K562 (cell line): ENCODE results near the gene AFF3. TPM values are rescaled to one million over a fixed set of nuclear protein-coding genes. Genes with fewer than 3 reads are reported as not detected.

ENCODE experiments used
- ATAC-seq: fragments of 200-7000 bp; cut with Tn5 transposase; 3 replicates; pipeline ENCODE4 v1.9.1; 2020; ENCODE audit warnings: moderate library complexity
- BruUV-seq: library from RNA; stranded (reverse); fragments of 400-500 nt; replicated peaks from 2 replicates; lab custom pipeline; 2021; lab: Mats Ljungman, UMichigan
- CTCF ChIA-PET: fragments of 300-600 bp; formaldehyde crosslinking; extraction: SDS; loops from one replicate; lab custom pipeline; 2021; ENCODE audit warnings: low intra/inter-chr PET ratio; lab: Yijun Ruan, JAX
- POLR2A ChIA-PET: fragments of 300-600, 350-650 bp; sonication (Branson Sonifier 250); formaldehyde crosslinking; extraction: SDS; loops from one replicate; lab custom pipeline; 2021; ENCODE audit warnings: antibody characterized with exemption, inconsistent platforms; lab: Yijun Ruan, JAX
- DNase-seq, 4 experiments: peaks; one replicate each; pipeline versions ENCODE4 v3.0.0 to v3.0.0-alpha.2; 2011 to 2018; ENCODE audit warnings: low spot score in 3 of 4, mixed read lengths in 3 of 4; ENCODE audit errors: extremely low read depth in 1 of 4
- FAIRE-seq: peaks from 2 replicates; lab custom pipeline; 2011; peaks lifted over from hg19 to GRCh38; lab: Jason Lieb, UNC
- H2AFZ ChIP-seq: 2 replicates; pipeline ENCODE4 v1.6.0; 2011; ENCODE audit warnings: low read depth, low read length, control low read depth, inconsistent platforms
- H3K27ac ChIP-seq: fragments of 200-600 bp; 3 replicates; pipeline ENCODE4 v1.8.0; 2011; ENCODE audit warnings: low read depth, mild to moderate bottlenecking, control low read depth, inconsistent platforms, low read length, moderate library complexity, mixed read lengths; ENCODE audit errors: extremely low read depth
- H3K27me3 ChIP-seq, 2 experiments: fragments of 300-600 bp in 1 of 2; 2 replicates in 1 of 2; 3 replicates in 1 of 2; pipeline versions ENCODE4 v1.6.0 to v1.8.0; 2011; ENCODE audit warnings: inconsistent platforms in 2 of 2, low read length in 2 of 2, mild to moderate bottlenecking in 1 of 2, mixed read lengths in 1 of 2, moderate library complexity in 1 of 2; ENCODE audit not compliant: control insufficient read depth in 2 of 2, insufficient read depth in 2 of 2
- H3K36me3 ChIP-seq: fragments of 300-600 bp; 3 replicates; pipeline ENCODE4 v1.8.0; 2011; ENCODE audit warnings: mild to moderate bottlenecking, low read length, inconsistent platforms; ENCODE audit not compliant: control insufficient read depth, insufficient read depth
- H3K4me1 ChIP-seq, 2 experiments: fragments of 200-600 bp in 1 of 2; replicated peaks in 1 of 2; 2 replicates in 1 of 2; 3 replicates in 1 of 2; pipeline versions ENCODE4 v1.5.1 to v1.8.0; 2011; ENCODE audit warnings: inconsistent platforms in 2 of 2, low read length in 2 of 2, mild to moderate bottlenecking in 1 of 2, mixed read lengths in 1 of 2, moderate library complexity in 1 of 2; ENCODE audit not compliant: control insufficient read depth in 2 of 2, insufficient read depth in 2 of 2
- H3K4me2 ChIP-seq: 2 replicates; pipeline ENCODE4 v1.6.1; 2011; ENCODE audit warnings: low read length, control low read depth, inconsistent platforms, mixed read lengths; ENCODE audit not compliant: insufficient read depth
- H3K4me3 ChIP-seq: fragments of 200-600 bp; sonication (generic), shearing (Covaris generic); 2 replicates; pipeline ENCODE4 v1.5.1; 2016; ENCODE audit warnings: control low read depth, inconsistent platforms
- H3K79me2 ChIP-seq: fragments of 200-600 bp; 3 replicates; pipeline ENCODE4 v1.8.0; 2011; ENCODE audit warnings: low read length, inconsistent platforms; ENCODE audit not compliant: control insufficient read depth, insufficient read depth
- H3K9ac ChIP-seq, 2 experiments: 2 replicates each; pipeline versions ENCODE4 v1.6.0 to v1.6.1; 2011; ENCODE audit warnings: low read depth in 2 of 2, low read length in 2 of 2, control low read depth in 1 of 2, inconsistent platforms in 1 of 2, mild to moderate bottlenecking in 1 of 2, mixed read lengths in 1 of 2; ENCODE audit not compliant: insufficient read depth in 1 of 2
- H3K9me1 ChIP-seq: one replicate; pipeline ENCODE4 v1.6.0; 2011; ENCODE audit warnings: inconsistent platforms, mild to moderate bottlenecking, low read length, moderate library complexity; ENCODE audit not compliant: control insufficient read depth, insufficient read depth
- H3K9me3 ChIP-seq: replicated peaks from 2 replicates; pipeline ENCODE4 v1.5.1; 2011; ENCODE audit warnings: low read depth, low read length, inconsistent platforms; ENCODE audit not compliant: control insufficient read depth, insufficient read depth
- H4K20me1 ChIP-seq: replicated peaks from 2 replicates; pipeline ENCODE4 v1.6.1; 2011; ENCODE audit warnings: low read length, inconsistent platforms, mixed read lengths; ENCODE audit not compliant: control insufficient read depth, insufficient read depth
- C11orf30 ChIP-seq: fragments of 450-650 bp; IDR thresholded peaks from 2 replicates; pipeline ENCODE4 v1.6.1; 2016; ENCODE audit warnings: low read depth, mild to moderate bottlenecking
- CC2D1A ChIP-seq: fragments of 450-650 bp; IDR thresholded peaks from 2 replicates; pipeline ENCODE4 v1.6.1; 2017; ENCODE audit warnings: mild to moderate bottlenecking
- CHD4 ChIP-seq: fragments of 200-600 bp; sonication (generic); IDR thresholded peaks from 3 replicates; pipeline ENCODE4 v1.6.1; 2012; ENCODE audit warnings: low read depth, mild to moderate bottlenecking, mixed read lengths, low read length, inconsistent platforms; ENCODE audit not compliant: insufficient read depth, insufficient replicate concordance, poor library complexity, severe bottlenecking
- KAT2B ChIP-seq: IDR thresholded peaks from one replicate; pipeline ENCODE4 v1.6.1; 2012; ENCODE audit warnings: low read depth, mild to moderate bottlenecking, control low read depth, inconsistent platforms, low read length, moderate library complexity
- MCM7 ChIP-seq, 2 experiments: fragments of 450-650 bp; IDR thresholded peaks; 2 replicates each; pipeline ENCODE4 v1.6.1; 2016 to 2018
- RAD51 ChIP-seq: fragments of 450-650 bp; IDR thresholded peaks from 2 replicates; pipeline ENCODE4 v1.7.1; 2016; ENCODE audit warnings: low read depth, mild to moderate bottlenecking, borderline replicate concordance
- SNRNP70 ChIP-seq: fragments of 200-400 bp; formaldehyde crosslinking; optimal IDR thresholded peaks from 2 replicates; pipeline ENCODE3; 2017; ENCODE audit warnings: low read depth, low read length
- TAF1 ChIP-seq: IDR thresholded peaks from 2 replicates; pipeline ENCODE4 v1.6.1; 2011; ENCODE audit warnings: mild to moderate bottlenecking, low read length, moderate library complexity; ENCODE audit not compliant: insufficient read depth, control insufficient read depth, severe bottlenecking; ENCODE audit errors: extremely low read depth
- USF1 ChIP-seq: sonication (generic); formaldehyde crosslinking; IDR thresholded peaks from 2 replicates; pipeline ENCODE4 v1.9.0; 2022; ENCODE audit warnings: mild to moderate bottlenecking, missing genetic modification reagents
- ZNF124 ChIP-seq: sonication (generic); formaldehyde crosslinking; IDR thresholded peaks from 2 replicates; pipeline ENCODE4 v1.8.1; 2022; ENCODE audit warnings: missing genetic modification reagents
- WGBS: fragments of 100-300 bp; shearing (Covaris generic); methylation state at CpG from one replicate; pipeline ENCODE4 v1.1.6; 2016; ENCODE audit warnings: low coverage, mixed read lengths; ENCODE audit not compliant: insufficient coverage; ENCODE audit errors: missing lambda C conversion rate; 5-methylcytosine and 5-hydroxymethylcytosine counted together
- in situ Hi-C: fragments of 300-500 bp; cut with MboI; formaldehyde crosslinking; loops from 4 replicates; pipeline ENCODE4 v1.15.0; 2018; ENCODE audit warnings: inconsistent platforms, mixed read lengths
- intact Hi-C: fragments of 100-400 bp; cut with micrococcal nuclease; formaldehyde crosslinking; loops from 2 replicates; pipeline ENCODE4 v1.14.2; 2022
- polyA plus RNA-seq, 8 experiments: library from polyadenylated mRNA; depleted of rRNA in 4 of 8; stranded (reverse) in 5 of 8; unstranded in 3 of 8; fragments of >200 nt; fragmentation: Nextera tagmentation in 2 of 8; fragmentation: Illumina TruSeq in 1 of 8; extraction: Ambion mirVana in 2 of 8; extraction: Trizol in 1 of 8; gene quantifications; 2 replicates each; pipeline versions ENCODE4 v1.2.1 to v1.2.3, GENCODE V29; 2011 to 2014; ENCODE audit warnings: inconsistent platforms in 1 of 8, missing spikeins in 1 of 8
- total RNA-seq, 7 experiments: library from RNA; depleted of rRNA in 6 of 7; stranded (reverse); fragments of >200 nt in 6 of 7; fragmentation: Illumina TruSeq in 2 of 7; extraction: Trizol in 2 of 7; gene quantifications; 2 replicates each; pipeline versions ENCODE4 v1.2.1 to v1.2.3, GENCODE V29; 2011 to 2021; ENCODE audit warnings: low replicate concordance in 1 of 7
- TF ChIP-seq, protein P1 (sequence below): fragments of 450-650 bp; IDR thresholded peaks from 2 replicates; pipeline ENCODE4 v1.6.1; 2014; ENCODE audit warnings: low read depth, mild to moderate bottlenecking, moderate library complexity, borderline replicate concordance
- TF ChIP-seq, protein P2 (sequence below): fragments of 200-800 bp; sonication (Bioruptor generic); IDR thresholded peaks from 2 replicates; pipeline ENCODE4 v1.6.1; 2016; ENCODE audit warnings: missing genetic modification characterization, missing compliant biosample characterization

Gene AFF3
- total and polyA plus RNA-seq, 9 of the 15 experiments (the other 6 are each of a cell fraction or from before 2014, with no cell fraction given) = 0.02 to 0.11 TPM; not detected in 7

GRCh38 chr2:100145893-100146656 is 3.7 kb upstream of the AFF3 start (continued):
- TF ChIP-seq C11orf30 = peak; percentile 34; the same call in 1 of the 2 replicates

DNA sequence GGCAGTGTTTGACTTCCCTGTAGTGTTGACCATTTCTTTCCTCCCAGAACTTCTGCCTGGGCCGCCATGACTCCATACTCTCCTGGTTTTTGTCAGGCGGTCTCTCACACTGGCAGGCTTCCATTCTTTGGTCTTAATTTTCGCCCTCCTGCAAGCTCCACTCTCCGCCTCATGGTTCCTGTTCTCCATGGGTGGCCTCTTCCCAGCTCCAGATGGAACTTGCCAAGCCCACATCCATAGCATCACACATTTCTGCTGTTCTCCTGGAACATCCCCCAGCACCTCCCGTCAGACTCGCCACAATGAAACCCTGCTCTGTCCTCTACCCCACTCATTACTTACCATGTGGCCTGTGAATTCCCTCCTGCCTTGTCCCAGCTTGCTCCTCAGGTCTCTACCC is 896 bp upstream of the AFF3 start:
- 2% methylated on average over 6 of the region's 6 CpGs for WGBS
- H4K20me1 ChIP-seq = 0 out of 2 replicates have a peak, but pooled peaks cover 8% of the 10 kb centered on the region
- DNase-seq (no peak), ATAC-seq (no peak), FAIRE-seq (no peak)
- BruUV-seq = no TSS peak
- H3K27me3 ChIP-seq = peaks cover 2 to 37% of the 10 kb centered on the region in 2 experiments; a peak in 3 of 5 replicates
- H2AFZ ChIP-seq = no peak overlapping the region
- in situ Hi-C loops = no loop called here
- H3K9me3 ChIP-seq = no peaks in the 10 kb centered on the region
- POLR2A ChIA-PET = no interaction called here
- no peak overlapping the region for H3K4me2 ChIP-seq
- CTCF ChIA-PET = no interaction called here
- H3K9ac ChIP-seq = no peak overlapping the region
- H3K4me1 ChIP-seq = no peaks in the 10 kb centered on the region
- no peaks in the 10 kb centered on the region for H3K36me3 ChIP-seq
- H3K27ac ChIP-seq = no peak overlapping the region
- no peaks in the 10 kb centered on the region for H3K79me2 ChIP-seq
- no peak overlapping the region for H3K4me3 ChIP-seq
- H3K9me1 ChIP-seq = no peaks in the 10 kb centered on the region
- intact Hi-C loops = no loop called here
- TF ChIP-seq KAT2B = no peak
- no peak for TF ChIP-seq CC2D1A
- TF ChIP-seq RAD51 = no peak
- no peak for TF ChIP-seq MCM7 (IDR thresholded peaks at IDR 0.05)
- TF ChIP-seq TAF1 = no peak
- no peak for TF ChIP-seq ZNF124
- TF ChIP-seq SNRNP70 = no peak
- TF ChIP-seq CHD4 = no peak
- TF ChIP-seq, protein P1, sequence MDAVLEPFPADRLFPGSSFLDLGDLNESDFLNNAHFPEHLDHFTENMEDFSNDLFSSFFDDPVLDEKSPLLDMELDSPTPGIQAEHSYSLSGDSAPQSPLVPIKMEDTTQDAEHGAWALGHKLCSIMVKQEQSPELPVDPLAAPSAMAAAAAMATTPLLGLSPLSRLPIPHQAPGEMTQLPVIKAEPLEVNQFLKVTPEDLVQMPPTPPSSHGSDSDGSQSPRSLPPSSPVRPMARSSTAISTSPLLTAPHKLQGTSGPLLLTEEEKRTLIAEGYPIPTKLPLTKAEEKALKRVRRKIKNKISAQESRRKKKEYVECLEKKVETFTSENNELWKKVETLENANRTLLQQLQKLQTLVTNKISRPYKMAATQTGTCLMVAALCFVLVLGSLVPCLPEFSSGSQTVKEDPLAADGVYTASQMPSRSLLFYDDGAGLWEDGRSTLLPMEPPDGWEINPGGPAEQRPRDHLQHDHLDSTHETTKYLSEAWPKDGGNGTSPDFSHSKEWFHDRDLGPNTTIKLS = no peak
- no peak for TF ChIP-seq USF1
- TF ChIP-seq, protein P2, sequence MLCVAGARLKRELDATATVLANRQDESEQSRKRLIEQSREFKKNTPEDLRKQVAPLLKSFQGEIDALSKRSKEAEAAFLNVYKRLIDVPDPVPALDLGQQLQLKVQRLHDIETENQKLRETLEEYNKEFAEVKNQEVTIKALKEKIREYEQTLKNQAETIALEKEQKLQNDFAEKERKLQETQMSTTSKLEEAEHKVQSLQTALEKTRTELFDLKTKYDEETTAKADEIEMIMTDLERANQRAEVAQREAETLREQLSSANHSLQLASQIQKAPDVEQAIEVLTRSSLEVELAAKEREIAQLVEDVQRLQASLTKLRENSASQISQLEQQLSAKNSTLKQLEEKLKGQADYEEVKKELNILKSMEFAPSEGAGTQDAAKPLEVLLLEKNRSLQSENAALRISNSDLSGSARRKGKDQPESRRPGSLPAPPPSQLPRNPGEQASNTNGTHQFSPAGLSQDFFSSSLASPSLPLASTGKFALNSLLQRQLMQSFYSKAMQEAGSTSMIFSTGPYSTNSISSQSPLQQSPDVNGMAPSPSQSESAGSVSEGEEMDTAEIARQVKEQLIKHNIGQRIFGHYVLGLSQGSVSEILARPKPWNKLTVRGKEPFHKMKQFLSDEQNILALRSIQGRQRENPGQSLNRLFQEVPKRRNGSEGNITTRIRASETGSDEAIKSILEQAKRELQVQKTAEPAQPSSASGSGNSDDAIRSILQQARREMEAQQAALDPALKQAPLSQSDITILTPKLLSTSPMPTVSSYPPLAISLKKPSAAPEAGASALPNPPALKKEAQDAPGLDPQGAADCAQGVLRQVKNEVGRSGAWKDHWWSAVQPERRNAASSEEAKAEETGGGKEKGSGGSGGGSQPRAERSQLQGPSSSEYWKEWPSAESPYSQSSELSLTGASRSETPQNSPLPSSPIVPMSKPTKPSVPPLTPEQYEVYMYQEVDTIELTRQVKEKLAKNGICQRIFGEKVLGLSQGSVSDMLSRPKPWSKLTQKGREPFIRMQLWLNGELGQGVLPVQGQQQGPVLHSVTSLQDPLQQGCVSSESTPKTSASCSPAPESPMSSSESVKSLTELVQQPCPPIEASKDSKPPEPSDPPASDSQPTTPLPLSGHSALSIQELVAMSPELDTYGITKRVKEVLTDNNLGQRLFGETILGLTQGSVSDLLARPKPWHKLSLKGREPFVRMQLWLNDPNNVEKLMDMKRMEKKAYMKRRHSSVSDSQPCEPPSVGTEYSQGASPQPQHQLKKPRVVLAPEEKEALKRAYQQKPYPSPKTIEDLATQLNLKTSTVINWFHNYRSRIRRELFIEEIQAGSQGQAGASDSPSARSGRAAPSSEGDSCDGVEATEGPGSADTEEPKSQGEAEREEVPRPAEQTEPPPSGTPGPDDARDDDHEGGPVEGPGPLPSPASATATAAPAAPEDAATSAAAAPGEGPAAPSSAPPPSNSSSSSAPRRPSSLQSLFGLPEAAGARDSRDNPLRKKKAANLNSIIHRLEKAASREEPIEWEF = no peak
